ENCODE results near the gene AP1B1.

DNA sequence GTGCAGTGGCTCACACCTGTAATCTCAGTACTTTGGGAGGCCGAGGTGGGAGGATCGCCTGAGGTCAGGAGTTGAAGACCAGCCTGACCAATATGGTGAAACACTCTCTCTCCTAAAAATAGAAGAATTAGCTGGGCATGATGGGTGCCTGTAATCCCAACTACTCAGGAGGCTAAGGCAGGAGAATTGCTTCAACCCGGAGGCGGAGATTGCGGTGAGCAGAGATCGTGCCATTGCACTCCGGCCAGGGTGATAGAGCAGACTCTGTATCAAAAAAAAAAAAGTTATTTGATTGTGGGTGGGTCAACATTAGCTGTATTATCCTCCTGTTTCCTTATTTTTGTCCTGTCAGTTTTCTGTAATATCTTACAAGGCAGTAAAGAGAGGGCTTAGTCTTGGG is 38.1 kb upstream of the AP1B1 start:
- TF ChIP-seq, protein P1, sequence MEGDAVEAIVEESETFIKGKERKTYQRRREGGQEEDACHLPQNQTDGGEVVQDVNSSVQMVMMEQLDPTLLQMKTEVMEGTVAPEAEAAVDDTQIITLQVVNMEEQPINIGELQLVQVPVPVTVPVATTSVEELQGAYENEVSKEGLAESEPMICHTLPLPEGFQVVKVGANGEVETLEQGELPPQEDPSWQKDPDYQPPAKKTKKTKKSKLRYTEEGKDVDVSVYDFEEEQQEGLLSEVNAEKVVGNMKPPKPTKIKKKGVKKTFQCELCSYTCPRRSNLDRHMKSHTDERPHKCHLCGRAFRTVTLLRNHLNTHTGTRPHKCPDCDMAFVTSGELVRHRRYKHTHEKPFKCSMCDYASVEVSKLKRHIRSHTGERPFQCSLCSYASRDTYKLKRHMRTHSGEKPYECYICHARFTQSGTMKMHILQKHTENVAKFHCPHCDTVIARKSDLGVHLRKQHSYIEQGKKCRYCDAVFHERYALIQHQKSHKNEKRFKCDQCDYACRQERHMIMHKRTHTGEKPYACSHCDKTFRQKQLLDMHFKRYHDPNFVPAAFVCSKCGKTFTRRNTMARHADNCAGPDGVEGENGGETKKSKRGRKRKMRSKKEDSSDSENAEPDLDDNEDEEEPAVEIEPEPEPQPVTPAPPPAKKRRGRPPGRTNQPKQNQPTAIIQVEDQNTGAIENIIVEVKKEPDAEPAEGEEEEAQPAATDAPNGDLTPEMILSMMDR (conservative IDR thresholded peaks at IDR 0.05 in 1 of 2, IDR thresholded peaks at IDR 0.05 in 1 of 2; ENCODE audit: extremely low read depth in 1 of 2, insufficient read depth in 1 of 2, low read depth in 1 of 2, low read length in 2 of 2) = no peak
- no peak for TF ChIP-seq EZH2 (IDR thresholded peaks at IDR 0.05; ENCODE audit: borderline replicate concordance, low read length)

Measured in mammary epithelial cell (primary cell).